Measurements from ENCODE around the gene GRHL1.

GRCh38 chr2:9995059-9995458 is 43.6 kb downstream of the GRHL1 start:
- TF ChIP-seq CTCF (IDR thresholded peaks at IDR 0.05) (no peak), POLR2A (IDR thresholded peaks at IDR 0.05) (no peak)
